ENCODE data around the gene RHBDL1.

DNA sequence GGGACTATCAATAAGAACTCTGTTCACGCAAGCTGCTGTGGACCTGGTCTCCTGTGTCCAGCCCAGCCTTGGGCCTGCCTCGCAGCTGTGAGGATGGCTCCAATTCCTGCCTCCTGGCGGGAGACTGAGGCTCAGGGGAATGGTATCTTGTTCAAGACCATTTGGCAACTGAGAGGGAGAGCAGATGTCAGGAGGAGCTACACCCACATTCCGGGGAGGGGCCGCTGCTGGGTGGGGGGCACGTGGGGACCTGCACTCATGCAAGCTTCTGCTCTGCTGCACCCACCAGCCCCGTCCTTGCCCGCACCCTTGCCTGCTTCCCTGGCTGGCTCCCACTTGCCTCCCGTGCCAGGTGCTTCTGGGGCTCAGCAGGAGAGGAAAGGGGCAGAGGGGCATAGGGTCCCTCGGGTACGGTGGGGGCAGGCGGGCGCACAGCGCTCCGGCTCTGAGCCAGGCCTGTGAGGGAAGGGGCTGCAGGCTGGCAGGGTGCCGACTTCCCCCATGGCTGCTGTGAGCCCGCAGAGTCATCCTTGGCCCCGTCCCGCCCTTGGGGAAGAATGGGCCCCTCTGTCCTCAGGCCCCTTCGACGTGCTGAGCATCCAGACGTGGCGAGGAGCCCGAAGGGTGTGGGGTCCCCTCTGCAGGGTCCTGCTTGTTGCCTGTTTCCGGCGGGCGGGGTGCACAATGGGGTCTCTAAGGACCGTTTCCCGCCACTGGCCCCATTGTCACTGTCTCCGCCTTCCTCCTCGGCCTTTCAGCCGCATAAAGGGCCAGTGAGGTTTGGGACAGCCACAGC lies 42.2 kb downstream of the RHBDL1 start:
- TF ChIP-seq POLR2AphosphoS5 (IDR thresholded peaks at IDR 0.05; ENCODE audit: low read depth, low read length) (no peak), YY1 (IDR thresholded peaks at IDR 0.05; ENCODE audit: extremely low read depth, insufficient replicate concordance, low read depth, low read length) (no peak), EZH2 (IDR thresholded peaks at IDR 0.05) (no peak), EZH2phosphoT487 (IDR thresholded peaks at IDR 0.05; ENCODE audit: borderline replicate concordance) (no peak), FOSL1 (IDR thresholded peaks at IDR 0.05; ENCODE audit: low read depth) (no peak), POLR2A (IDR thresholded peaks at IDR 0.05; ENCODE audit: borderline replicate concordance, extremely low read depth, insufficient read depth, insufficient read length) (no peak), RAD21 (IDR thresholded peaks at IDR 0.05; ENCODE audit: low read depth) (no peak)
- TF ChIP-seq, protein P1, sequence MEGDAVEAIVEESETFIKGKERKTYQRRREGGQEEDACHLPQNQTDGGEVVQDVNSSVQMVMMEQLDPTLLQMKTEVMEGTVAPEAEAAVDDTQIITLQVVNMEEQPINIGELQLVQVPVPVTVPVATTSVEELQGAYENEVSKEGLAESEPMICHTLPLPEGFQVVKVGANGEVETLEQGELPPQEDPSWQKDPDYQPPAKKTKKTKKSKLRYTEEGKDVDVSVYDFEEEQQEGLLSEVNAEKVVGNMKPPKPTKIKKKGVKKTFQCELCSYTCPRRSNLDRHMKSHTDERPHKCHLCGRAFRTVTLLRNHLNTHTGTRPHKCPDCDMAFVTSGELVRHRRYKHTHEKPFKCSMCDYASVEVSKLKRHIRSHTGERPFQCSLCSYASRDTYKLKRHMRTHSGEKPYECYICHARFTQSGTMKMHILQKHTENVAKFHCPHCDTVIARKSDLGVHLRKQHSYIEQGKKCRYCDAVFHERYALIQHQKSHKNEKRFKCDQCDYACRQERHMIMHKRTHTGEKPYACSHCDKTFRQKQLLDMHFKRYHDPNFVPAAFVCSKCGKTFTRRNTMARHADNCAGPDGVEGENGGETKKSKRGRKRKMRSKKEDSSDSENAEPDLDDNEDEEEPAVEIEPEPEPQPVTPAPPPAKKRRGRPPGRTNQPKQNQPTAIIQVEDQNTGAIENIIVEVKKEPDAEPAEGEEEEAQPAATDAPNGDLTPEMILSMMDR (IDR thresholded peaks at IDR 0.05 in 2 of 3, conservative IDR thresholded peaks at IDR 0.05 in 1 of 3; ENCODE audit: borderline replicate concordance in 1 of 3, insufficient read depth in 1 of 3, low read depth in 2 of 3, low read length in 2 of 3): no peak

Measured in HCT116 (cell line).